ENCODE measurements around the gene PRMT1.

PRMT1 gene

DNA sequence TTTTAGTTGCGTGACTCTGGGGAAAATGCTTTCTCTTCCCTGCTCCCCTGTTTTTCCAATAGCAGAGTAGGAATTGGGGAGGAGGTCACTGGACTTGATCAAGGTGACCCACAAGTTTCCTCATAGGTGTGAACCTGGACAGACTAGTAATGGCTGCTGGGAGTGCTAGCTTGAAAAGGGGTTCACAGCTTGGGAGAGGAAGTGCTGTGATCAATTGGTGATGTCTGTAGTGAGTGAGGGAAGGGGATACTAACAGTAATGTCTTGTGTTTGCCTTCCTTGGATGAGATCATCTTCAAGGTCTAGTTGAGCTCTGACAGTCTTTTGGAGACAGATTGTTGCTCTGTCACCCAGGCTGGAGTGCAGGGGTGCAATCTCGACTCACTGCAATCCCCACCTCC, 9.6 kb upstream of the PRMT1 start:
- no peak overlapping the region for H3K4me3 ChIP-seq (ENCODE audit: low read depth, low read length)

DNA sequence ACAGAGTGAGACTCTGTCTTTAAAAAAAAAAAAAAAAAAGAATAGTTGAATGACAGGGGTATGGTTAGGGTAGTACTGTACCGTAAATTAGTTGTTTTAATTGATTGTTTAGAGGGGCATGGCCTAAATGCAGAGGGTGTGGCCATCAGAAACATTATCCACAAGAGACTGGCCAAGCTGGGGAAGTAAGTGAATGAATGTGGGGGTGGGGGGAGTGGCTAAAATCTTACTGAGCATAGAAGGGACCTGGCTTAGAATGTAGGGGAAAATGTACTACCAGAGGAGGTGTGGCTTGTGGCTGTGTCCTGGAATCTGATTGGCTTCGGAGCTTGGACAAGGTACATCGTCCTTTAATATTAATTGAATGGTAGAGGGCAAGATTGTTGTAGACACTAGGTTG, 7.6 kb upstream of the PRMT1 start:
- no peak overlapping the region for H3K4me3 ChIP-seq (ENCODE audit: low read depth, low read length)

DNA sequence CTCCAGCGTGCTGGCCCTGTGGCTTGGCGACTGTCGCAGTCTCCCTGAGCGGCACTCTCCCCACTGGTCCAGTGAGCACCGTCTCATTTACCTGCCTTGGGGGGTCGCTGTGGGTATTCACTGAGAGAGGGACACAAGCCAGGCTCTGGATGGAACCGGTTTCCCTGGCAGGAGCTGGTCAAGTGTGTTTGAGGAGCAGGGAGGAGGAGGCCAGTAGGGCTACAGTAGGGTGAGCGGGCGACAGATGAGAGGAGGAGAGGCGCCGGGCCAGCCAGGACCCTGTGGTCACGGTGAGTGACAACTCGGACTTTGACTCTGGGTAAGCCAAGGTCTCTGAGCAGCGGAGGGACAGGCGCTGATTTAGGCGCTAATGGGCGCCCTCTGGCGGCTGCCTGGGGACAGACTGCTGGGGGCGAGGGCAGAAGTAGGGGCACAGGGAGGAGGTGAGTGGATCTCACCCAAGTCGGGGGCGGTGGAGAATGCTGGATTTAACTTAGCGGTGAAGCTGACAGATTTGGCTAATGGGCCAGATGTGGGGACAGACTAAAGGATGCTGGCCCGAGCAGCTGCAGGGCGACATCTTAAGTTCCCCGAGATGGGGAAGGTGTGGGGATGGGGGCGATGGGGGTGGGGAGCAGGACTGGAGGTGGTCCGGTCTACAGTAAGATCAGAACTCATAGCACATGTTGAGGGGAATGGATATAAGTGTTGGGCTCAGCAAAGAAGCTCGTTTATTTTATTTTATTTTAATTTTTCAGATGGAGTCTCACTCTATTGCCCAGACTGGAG, 4.7 kb upstream of the PRMT1 start:
- no peak overlapping the region for H3K4me3 ChIP-seq (ENCODE audit: low read depth, low read length)

DNA sequence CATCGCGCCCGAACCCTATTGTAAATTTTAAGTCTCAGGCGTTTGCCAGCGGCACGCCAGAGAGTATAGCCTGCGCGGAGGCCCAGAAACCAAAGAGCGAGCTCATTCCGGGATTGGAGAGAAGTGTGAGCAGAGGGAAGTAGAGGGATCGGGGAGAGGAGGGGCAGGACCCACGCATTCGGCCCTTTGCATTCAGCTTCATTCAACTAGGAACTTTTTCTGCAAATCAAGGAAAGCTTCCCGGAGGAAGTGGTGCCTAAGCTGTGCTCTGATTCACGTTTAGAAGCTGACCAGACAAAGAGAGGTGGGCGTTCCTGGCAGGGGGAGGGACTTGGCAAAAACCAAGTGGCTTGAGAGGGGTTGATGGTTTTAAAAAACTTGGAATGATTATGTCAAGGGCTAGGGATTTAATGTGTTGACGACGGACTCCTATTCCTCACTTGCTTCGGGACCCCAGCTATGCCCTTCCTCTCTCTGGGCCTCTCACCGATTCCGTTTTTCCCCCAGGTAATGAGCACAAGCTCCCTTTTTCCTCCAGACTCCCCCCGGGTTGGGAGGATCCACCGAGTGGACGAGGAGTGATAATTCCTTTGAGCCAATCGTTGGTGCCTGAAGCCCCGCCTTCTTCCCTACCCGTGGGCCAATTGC, 811 bp upstream of the PRMT1 start:
- peak overlapping the region; percentile 52 for H3K4me3 ChIP-seq (ENCODE audit: low read depth, low read length)

DNA sequence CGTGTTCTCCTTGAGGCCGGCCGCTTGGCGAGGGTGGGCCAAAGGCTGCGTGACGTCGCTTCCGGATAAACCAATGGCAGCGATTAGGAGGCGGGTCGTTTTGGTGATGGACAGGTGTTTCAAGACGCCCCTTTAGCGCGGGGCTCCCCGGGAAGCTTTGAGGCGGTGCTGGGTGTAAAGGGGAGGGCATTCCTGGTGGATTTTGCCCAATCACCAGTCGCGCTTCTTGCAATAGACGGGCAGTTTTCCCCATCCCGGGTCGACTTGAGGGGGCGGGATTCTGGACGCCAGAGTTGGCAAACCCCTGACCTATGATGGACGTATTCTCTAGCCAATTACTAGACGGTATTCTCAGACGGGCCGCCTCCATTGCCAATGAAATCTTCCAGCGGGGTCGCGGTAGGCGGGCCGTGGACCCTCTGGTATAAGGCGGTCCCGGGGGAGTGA, 264 bp upstream of the PRMT1 start:
- peak overlapping the region; percentile 99 for H3K4me3 ChIP-seq (ENCODE audit: low read depth, low read length)

DNA sequence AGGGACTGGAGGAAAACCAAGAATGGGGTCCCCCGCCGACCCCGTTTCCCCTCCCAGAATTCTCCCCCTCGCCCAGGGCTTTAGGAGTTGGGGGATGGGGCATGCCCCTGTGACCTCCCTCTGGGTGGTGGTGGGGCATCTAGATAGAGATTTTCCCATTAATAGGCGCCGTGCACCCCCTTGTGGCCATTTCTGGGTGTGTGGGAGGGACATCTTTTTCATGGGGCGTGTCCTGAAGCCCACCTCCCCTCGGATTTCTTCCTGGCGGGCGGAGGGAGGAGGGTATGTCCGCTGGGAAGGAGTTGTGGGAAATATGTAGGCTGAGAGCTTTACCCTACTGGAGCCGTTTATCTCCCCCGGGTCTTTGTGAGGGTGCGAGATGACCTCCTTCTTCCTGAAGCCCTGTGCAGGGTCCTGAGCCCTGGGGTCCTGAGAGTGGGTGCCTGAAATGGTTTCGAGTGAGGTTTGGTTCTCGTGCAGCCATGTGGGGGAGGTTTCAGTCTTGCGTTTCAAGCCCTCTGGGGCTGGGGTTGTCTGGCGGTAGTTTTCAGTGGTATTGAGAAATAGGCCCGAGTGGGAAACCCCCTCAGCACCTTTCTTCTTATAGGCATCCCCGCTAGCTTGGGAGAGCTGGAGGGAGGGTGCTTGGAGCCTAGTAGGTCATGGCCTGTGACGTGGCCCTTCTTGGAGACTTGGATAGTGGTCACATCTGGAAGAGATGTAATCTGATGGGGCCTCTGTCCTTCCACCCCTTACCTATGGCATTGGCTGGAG, 1.0 kb downstream of the PRMT1 start:
- peak overlapping the region; percentile 99 for H3K4me3 ChIP-seq (ENCODE audit: low read depth, low read length)

DNA sequence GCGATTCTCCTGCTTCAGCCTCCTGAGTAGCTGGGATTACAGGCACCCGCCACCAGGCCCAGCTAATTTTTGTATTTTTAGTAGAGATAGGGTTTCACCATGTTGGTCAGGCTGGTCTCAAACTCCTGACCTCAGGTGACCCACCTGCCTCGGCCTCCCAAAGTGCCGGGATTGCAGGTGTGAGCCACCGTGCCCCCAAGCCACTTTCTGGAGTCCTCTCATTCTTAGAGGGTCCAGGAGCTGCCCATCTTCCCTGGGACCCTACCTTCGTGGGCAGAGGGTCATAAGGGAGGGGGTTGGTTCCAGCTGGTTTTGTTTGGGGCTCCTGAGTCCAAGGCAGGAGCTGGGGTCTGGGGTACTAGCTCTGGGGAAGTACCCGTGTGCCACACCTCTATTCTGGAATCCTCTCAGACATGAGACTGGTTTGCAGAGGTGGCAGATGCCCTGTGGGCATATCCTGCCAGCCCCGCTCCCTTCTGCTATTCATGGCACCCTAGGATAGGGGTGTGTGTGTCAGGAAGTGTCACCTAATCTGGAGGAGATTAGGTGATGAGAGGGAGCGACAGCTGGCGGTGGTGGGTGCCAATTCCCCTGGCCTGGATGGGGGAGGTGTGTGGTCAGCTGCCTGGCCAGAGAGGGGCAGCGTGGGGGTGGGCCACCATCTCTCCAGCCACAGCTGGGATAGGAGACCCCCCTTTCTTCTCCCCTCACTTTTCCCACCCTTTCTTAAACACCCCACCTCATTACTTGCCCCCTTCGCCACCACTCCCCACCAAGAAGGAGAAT, 2.1 kb downstream of the PRMT1 start:
- no peak overlapping the region for H3K4me3 ChIP-seq (ENCODE audit: low read depth, low read length)

DNA sequence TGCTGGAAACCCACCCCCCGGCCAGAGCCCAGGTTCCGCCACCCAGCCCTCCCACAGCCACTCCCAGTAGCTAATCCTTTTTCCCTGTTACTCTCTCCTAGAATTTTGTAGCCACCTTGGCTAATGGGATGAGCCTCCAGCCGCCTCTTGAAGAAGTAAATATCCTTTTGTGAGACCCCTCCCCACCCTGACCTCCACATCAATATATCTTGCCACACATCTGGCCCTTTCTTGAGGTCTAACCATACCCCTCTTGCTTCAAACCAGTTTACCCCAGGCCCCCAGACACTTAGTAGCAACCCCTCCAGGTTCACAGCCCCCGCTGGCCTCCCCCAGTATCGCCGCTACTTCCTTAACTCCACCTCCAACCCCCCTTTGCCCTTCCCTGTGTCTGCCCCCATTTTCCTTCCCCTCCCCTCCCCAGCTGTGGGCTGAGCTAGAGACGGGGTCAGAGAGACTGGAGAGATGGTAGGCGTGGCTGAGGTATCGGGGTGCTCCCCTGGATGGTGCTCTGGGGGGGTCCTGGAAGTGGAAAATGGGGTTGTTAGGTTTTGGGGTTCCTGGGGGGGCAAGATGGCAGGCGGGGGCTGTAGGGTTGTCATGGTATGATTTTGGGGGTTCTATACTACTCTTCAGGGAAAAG, 2.8 kb downstream of the PRMT1 start:
- no peak overlapping the region for H3K4me3 ChIP-seq (ENCODE audit: low read depth, low read length)

DNA sequence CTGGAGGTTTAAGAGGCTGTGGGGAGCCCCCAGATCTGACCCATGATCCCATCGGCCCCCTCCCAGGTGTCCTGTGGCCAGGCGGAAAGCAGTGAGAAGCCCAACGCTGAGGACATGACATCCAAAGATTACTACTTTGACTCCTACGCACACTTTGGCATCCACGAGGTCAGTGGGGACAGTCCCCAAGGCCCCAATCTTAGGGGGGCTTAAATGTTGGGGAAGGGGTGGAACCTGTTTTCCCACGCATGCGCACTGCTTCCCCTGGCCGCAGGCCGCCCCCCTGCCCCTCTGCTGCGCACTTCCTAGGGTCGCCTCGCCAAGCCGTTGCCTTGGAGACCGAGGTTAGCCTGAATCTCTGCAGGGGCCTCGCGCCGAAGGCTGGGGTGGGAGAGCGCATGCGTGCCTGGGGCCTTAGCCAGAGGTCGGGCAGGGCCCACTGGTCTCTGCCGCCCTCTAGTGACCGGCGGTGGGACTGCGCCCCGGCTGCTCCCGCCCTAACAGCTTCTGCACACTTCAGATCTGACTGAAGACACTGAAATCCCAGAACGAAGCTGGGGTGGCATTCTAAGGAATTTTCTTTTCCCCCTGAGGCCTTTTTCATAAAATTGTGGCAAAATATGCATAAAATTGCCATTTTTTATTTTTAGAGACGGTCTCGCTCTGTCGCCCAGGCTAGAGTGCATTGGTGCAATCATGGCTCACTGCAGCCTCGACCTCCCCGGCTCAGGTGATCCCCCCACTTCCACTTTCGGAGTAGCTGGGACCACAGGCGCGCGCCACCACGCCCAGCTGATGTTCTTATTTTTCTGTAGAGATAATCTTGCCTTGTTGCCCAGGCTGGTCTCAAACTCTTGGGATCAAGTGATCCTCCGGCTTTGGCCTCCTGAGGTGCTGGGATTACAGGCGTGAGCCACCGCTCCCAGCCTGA, 3.6 kb downstream of the PRMT1 start:
- H3K4me3 ChIP-seq (ENCODE audit: low read depth, low read length): no peak overlapping the region

DNA sequence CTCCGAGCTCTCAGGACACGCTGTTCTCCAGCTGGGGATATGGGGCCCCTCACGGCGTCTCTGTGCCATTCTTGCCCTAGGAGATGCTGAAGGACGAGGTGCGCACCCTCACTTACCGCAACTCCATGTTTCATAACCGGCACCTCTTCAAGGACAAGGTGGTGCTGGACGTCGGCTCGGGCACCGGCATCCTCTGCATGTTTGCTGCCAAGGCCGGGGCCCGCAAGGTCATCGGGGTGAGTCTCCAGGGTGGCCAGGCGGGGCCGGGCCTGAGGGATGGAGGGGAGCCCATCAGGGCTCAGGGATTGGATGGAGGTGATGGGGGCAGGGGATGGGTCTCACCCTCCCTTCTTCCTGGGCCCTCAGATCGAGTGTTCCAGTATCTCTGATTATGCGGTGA, 4.8 kb downstream of the PRMT1 start:
- H3K4me3 ChIP-seq (ENCODE audit: low read depth, low read length): no peak overlapping the region

DNA sequence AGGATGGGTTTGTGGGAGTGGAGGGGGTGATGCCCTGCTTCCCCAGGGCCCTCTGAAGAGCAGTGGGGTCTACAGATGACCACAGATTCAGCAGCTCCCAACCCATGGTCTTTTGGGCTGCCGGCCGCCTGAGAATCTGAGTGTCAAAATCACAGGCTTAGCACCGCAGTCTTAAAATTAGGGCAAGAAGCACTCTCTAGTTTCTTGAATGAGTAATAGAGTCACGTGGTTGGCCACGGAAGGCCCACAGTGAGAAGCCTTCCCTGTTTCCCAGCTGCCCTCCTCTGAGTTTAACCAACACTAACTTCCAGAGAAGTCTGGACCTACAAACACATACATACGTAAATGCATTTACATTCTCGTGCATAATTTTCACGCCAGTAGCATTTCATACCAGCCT, 5.2 kb downstream of the PRMT1 start:
- no peak overlapping the region for H3K4me3 ChIP-seq (ENCODE audit: low read depth, low read length)

DNA sequence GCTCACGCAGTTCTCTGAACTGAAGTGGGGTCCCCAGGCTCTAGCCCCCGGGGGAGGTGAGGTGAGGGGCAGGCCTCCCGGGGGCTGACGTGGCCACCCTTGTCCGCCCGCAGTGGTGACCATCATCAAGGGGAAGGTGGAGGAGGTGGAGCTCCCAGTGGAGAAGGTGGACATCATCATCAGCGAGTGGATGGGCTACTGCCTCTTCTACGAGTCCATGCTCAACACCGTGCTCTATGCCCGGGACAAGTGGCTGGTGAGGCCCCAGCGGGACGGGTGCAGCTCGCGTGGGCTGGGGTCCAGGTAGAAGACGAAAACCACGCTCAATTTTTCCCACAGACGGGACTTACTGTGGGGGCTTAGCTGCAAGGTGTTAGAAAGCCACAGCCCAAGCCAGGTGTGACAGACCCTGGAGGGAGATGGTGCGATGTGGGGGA, 6.8 kb downstream of the PRMT1 start:
- no peak overlapping the region for H3K4me3 ChIP-seq (ENCODE audit: low read depth, low read length)

DNA sequence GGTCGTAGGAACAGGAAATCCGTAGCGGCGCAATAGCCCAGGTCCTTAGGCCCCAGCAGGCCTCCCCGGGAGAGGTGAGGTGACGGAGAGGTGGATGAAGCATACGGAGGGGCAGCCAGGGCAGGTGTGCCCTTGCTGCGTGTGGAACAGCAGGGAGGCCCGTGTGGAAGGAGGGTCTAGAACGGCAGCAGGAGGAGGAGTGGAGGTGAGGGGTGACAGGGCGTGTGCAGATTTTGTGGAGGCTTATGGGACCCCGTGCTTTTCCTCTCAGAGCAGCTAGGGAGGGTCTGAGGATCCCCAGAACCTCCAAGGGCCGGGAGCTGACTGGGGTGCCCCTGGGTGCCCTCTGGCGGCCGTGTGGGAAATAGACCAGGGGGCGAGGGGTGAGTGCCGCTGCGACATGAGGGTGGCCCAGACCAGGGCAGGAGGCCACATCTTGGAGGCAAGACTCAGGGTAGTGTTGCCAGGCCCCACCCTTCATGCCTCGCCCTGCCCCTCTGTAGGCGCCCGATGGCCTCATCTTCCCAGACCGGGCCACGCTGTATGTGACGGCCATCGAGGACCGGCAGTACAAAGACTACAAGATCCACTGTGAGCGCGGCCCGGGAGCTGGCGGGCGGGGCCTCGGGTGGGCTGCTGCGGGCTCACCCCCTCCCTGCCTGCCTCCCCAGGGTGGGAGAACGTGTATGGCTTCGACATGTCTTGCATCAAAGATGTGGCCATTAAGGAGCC, 7.3 kb downstream of the PRMT1 start:
- H3K4me3 ChIP-seq (ENCODE audit: low read depth, low read length): no peak overlapping the region

DNA sequence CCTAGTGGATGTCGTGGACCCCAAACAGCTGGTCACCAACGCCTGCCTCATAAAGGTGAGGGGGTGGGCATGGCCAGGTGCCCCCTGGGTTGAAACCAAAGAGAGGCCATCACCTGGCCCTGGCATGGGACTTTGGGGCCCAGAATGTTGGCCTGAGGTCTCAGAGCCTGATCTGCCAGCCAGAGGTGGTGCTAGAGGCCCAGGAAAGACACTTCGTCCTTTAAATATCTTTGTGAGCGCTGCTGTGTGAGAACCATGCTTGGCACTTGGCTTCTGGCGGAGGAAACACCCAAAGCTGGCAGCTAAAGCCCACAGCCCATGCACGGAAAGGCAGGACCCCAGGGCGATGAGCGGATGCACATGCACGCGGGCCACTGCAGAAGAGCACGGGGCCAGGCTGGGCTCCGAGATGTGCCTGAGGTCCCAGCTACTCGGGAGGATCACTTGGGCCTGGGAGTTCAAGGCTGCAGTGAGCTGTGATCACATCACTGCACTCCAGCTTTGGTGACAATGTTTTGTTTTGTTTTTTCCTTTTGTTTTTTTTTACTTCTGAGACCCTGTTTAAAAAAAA, 8.0 kb downstream of the PRMT1 start:
- no peak overlapping the region for H3K4me3 ChIP-seq (ENCODE audit: low read depth, low read length)

DNA sequence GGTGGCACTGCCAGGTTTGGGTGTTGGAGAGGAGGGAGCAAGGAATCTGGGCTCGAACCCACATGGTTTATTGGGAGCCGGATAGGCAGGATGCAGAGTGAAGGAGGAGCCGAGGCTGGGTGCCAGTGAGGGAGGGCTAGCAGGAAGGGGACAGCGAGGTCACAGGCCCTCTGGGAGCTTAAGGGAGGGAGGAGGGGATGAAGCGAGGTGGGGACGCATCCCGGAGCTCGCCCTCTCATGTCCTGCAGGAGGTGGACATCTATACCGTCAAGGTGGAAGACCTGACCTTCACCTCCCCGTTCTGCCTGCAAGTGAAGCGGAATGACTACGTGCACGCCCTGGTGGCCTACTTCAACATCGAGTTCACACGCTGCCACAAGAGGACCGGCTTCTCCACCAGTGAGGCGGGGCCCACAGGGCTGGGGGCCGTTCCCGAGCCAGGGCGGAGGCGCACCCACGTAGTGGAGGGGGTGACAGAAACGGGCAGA, 8.8 kb downstream of the PRMT1 start:
- H3K4me3 ChIP-seq (ENCODE audit: low read depth, low read length): no peak overlapping the region

DNA sequence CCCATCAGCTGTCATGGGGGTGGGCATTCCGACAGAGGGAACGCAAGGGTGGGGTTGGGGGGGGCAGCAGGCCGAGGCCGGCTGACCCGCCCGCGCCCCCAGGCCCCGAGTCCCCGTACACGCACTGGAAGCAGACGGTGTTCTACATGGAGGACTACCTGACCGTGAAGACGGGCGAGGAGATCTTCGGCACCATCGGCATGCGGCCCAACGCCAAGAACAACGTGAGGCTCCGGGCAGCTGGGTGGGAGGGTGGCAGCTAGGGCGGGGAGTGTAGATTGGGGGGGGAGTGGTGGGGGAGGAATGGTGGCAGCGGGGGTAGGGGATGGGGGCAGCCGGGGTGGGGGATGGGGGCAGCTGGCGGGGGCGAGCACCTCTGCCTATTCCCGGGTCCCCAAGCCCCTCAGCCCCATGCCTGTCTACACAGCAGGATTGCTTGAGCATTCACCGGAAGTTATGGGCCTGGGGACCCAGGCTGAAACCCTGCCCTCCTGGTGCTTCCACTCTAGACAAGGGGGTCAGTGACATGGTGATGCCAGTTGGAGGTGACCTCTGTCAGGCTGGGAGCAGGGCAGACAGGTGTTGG, 9.5 kb downstream of the PRMT1 start:
- H3K4me3 ChIP-seq (ENCODE audit: low read depth, low read length): no peak overlapping the region

DNA sequence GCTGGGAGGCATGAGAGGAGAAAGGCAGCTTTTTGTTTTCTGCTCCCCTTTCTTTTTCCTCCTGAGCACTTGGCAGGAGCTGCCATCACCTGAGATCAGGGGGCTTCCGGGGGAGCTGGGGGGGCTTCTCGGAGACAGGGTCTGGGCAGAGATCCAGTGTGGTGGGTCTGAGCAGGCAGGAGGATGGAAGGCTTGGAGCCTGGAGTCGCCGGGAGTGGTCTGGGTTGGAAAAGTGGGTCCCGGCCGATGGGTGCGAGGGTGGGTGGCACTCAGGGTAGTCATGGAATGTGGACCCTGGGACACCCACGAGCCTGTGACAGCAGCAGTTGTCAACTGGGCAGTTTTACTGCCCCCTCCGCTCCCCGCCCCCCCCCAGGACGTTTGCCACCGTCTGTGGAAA, 10.1 kb downstream of the PRMT1 start:
- no peak overlapping the region for H3K4me3 ChIP-seq (ENCODE audit: low read depth, low read length)

All from iPS-11a (cell line).